Testis (tissue), 2 donors: ENCODE data around the gene GLMP.

ENCODE experiments used
- POLR2A ChIP-seq: fragments of 450-650 bp; IDR thresholded peaks from one replicate; pipeline ENCODE4 v1.6.1; 2017; ENCODE audit warnings: antibody characterized with exemption, mild to moderate bottlenecking, moderate library complexity
- TF ChIP-seq, protein P1 (sequence below), 3 experiments: fragments of 450-650 bp in 2 of 3; fragments of 200-600 bp in 1 of 3; sonication (generic) in 1 of 3; IDR thresholded peaks; one replicate each; pipeline ENCODE4 v1.5.1; 2016 to 2019; ENCODE audit warnings: antibody characterized with exemption in 3 of 3, mild to moderate bottlenecking in 2 of 3, moderate library complexity in 1 of 3

DNA sequence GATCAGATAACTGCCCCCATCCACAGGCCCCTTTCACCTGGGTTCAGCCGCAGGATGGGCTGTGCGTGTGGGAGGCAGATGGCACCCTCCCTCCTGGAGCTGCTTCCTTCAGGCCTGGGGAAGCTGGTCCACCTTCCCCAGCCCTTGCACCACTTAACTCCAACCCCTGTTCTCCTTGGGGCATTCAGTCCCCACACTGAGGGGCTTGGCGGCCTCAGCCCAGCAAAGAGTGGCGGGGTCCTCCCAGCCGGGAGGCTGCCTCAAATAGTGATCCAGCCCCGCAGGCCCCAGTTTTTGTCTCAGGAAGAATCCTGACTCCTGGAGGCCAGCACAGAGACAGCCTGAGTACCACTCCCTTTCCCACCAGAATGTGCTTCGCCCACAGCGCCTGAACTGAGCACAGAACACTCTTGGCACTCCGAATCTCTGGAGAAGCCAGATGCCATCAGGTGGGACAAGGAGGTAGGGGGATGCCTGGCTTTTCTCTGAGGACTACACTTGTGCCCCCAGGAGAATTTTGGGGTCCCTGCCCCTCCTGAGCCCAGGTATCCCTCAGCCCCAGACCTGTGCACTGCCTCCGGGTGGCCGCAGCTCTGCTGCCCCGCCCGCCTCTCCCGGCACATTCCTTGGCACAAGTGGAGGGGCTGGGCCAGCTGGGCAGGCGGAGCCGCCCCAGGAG is 48.6 kb downstream of the GLMP start:
- TF ChIP-seq, protein P1, sequence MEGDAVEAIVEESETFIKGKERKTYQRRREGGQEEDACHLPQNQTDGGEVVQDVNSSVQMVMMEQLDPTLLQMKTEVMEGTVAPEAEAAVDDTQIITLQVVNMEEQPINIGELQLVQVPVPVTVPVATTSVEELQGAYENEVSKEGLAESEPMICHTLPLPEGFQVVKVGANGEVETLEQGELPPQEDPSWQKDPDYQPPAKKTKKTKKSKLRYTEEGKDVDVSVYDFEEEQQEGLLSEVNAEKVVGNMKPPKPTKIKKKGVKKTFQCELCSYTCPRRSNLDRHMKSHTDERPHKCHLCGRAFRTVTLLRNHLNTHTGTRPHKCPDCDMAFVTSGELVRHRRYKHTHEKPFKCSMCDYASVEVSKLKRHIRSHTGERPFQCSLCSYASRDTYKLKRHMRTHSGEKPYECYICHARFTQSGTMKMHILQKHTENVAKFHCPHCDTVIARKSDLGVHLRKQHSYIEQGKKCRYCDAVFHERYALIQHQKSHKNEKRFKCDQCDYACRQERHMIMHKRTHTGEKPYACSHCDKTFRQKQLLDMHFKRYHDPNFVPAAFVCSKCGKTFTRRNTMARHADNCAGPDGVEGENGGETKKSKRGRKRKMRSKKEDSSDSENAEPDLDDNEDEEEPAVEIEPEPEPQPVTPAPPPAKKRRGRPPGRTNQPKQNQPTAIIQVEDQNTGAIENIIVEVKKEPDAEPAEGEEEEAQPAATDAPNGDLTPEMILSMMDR (IDR thresholded peaks at IDR 0.05): no peak
- TF ChIP-seq POLR2A: no peak
